ENCODE results near the gene RAMP3.

DNA sequence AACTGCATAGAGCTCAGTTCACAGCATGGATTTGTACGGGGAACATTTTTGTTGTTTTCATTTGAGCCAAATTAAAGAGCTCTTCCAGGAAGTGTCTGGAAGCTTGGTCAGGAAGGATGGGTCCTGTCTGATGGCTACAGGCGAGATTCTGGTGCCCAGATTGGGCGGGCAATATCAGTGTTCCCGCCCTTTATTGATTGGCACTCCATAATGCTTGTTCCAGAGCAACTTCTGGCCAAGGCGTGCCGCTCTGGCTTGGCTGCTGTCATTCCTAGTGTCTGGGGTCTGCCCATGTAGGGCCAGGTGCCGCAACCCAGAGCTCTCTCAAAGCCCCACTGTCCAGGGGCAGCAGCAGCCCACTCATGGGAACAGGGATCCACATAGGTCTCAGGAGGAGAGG lies 45.9 kb downstream of the RAMP3 start:
- TF ChIP-seq, protein P1, sequence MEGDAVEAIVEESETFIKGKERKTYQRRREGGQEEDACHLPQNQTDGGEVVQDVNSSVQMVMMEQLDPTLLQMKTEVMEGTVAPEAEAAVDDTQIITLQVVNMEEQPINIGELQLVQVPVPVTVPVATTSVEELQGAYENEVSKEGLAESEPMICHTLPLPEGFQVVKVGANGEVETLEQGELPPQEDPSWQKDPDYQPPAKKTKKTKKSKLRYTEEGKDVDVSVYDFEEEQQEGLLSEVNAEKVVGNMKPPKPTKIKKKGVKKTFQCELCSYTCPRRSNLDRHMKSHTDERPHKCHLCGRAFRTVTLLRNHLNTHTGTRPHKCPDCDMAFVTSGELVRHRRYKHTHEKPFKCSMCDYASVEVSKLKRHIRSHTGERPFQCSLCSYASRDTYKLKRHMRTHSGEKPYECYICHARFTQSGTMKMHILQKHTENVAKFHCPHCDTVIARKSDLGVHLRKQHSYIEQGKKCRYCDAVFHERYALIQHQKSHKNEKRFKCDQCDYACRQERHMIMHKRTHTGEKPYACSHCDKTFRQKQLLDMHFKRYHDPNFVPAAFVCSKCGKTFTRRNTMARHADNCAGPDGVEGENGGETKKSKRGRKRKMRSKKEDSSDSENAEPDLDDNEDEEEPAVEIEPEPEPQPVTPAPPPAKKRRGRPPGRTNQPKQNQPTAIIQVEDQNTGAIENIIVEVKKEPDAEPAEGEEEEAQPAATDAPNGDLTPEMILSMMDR (conservative IDR thresholded peaks at IDR 0.05 in 1 of 2, IDR thresholded peaks at IDR 0.05 in 1 of 2; ENCODE audit: extremely low read depth in 1 of 2, insufficient read depth in 1 of 2, low read depth in 1 of 2, low read length in 2 of 2): no peak
- no peak for TF ChIP-seq EZH2 (IDR thresholded peaks at IDR 0.05; ENCODE audit: borderline replicate concordance, low read length)

All from mammary epithelial cell (primary cell).